Stimulated activated CD4-positive, alpha-beta T cell treated with anti-CD3 and anti-CD28 coated beads, Interleukin-12 subunit alpha, Interleukin-12 subunit beta, amount 100 ng/mL, for 4 hours (primary cell): ENCODE measurements around the gene ZSCAN20.

ENCODE experiments used
- DNase-seq: peaks from one replicate; pipeline ENCODE4 v3.0.0-alpha.2; 2020

ZSCAN20 gene

DNA sequence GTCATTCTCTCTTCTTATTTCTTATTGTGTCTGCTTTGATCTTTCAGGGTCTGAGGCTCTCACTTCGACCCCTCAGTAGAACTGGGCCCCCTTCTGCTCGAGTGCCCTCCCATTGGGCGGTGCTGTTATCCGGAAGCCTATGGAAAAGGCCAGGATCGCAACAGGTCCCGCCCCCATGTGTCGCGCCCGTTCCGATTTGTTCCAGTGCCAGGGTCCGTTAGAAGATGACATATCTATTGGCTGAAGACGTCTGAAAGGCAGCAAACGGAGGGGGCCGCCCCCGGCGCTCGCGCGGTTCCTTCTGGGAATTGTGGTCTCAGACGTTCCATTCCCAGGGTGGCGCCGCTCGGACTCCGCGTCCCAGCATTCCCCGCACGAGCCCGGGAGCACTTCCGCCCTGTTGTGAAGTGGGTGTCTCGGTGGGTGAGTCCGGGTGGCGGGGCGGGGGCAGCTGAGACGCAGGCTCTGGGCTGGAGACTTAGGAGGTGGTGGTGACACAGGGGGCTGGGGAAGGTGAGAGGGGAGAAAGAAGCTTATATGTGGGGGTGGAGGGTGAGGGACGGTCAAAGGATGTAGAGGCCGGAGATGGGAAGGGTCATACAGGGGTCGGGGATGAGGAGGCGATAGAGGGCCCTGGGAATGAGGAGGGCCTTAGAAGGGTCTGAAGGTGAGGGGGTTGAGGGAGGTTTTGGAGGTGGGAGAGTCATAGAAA, at the start of gene ZSCAN20:
Gene ZSCAN20, plus strand, starts transcription at position 377 of the 712 bp plus-strand sequence. CDS start 6,644 bp downstream, outside the sequence.
- DNase-seq, result peak; percentile 84

DNA sequence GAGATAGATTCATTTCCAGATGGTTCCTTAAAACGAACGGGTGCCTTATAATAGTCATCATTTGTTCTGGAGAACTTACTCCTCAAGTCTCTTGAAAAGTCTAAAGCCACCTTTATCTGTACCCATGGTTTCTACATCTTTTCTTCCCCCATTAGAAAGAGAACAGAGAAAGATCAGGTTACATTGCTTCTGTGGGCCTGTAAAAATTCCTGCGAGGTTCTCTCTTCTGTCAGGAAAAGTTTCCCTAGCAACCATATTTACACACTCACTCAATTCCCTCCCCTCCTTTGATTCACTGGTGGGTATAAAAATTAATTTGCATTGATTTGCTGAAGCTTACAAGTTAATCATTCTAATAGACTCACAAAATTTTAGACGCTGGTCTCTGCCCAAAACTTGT, 48.2 kb upstream of the ZSCAN20 start:
- no peak for DNase-seq

DNA sequence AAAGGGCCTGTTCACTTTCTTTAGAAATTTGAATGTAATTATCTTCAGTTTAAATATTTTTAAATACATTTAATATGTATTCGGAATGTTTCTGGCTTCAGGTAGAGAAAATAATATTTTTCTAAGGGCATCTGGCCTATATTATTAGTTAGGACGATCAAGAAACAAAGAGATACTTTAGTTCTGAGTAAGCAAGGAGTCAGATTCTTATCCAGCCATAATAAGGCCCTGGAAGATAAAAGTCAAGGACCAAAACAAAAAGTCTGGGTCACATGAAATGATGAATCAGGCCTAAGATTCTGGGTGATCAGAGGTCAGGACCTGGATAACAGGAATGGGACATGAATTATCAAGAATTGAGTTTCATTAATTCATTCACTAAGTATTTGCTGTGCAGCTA, 47.8 kb upstream of the ZSCAN20 start:
- no peak for DNase-seq

DNA sequence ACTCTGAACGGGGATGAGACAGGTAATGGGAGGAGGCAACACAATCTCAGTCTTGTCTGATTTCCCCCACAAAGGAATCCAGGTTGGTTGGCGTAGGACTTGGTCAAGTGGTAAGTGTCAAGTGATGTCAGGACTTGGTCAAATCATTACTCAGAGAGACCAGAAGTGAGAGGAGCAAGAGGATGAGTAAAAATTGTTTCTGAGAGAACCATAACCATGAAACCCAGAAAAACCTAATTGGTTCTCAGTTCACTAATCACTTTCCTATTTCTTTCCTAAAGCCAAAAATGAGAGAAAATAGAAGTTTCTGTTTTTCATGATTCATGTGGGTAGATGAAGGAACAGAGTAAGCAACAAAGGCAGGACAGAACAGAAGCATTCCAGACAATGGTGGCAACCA, 46.5 kb upstream of the ZSCAN20 start:
- no peak for DNase-seq

DNA sequence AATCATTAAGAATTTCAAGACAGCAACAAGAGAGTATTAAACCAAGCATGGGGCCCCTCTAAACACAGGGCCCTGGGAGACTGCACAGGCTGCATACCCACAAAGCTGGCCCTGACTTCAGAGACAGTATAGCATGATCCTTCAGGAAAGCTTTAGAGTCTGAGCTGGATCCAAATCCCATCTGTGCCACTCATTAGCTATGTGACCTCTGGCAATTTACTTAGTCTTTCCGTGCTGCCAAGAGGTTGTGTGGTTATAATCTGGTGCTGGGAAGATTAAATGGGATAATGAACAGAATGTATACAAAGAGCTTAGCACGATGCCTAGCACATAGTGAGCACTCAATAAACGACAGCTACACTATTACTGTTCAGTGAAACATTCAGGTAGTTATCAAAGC, 45.5 kb upstream of the ZSCAN20 start:
- DNase-seq, result no peak

DNA sequence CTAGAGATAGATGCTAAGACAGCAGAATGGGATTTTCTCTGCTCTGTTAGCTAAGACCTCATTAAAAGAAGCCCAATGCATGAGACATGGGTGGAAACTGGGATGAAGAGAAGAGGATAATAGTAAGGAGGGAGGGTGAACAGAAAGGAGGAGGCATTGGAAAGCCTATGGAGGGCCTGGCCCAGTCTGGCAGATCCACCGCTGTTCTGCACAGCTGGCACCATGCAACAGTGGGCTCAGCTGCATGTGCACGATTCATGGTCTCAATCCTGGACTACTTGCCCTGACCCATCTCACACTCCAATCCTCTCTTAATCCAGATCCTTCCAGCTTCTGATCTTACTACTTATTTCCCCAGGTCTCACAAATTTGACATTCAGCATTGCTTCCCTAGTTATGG, 43.8 kb upstream of the ZSCAN20 start:
- DNase-seq, result no peak

DNA sequence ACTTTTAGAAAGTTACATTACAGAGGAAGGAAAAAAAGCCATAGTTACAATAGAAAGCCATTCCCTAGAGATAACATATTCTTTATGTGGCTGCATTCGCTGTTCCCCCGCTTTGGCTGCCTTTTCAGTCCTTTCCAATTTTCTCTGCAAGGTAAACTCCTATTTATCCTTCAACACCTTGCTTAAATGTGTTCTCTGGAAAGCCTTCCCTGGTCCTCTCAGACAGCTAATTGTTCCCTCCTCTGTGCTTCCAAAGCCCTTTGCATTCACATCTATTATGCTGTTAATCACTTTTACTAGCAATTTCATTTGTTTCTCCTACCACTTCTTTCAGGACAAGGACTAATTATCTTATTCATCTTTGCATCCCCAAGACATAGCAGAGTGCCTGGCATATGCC, 43.1 kb upstream of the ZSCAN20 start:
- DNase-seq, result no peak

DNA sequence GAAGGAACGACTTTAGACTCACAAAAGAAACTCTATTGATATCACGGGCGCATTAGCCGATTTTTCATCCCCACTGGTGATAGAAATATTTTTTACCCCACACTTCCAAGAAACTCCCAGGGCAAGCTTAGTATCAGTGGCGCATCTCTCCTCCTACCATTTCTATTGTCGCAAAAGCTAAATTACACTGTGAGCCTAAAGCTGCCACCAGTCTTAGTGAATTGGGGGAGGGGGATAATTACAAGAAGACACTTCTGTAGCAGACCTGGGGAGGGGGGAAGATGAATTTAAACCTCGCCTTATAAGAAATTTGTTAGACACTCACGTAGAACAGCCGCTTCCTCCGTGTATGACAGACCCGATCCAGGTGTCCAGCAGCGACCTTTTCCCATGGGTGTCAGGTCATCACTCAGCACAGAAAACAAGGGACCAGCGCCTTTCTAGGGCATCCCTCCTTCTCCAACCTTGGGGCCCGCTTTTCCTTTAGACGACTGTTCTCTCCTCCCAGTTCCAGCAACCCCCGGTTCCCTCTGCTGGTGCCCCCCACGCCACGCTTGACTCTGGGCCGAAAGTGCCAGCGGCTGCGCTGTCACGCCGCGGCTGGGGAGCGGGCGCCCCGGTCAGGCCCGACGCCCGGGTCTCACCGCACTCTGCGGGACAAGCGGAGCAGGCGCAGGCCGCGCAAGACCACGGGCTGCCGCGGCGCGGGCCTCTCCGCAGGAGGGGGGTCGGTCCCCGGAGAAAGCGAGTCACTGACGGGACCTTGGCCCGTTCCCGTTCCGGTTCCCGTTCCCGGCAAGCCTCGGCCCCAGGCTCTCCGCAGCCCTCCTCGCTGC, 42.4 kb upstream of the ZSCAN20 start:
- DNase-seq, result peak; percentile 3

DNA sequence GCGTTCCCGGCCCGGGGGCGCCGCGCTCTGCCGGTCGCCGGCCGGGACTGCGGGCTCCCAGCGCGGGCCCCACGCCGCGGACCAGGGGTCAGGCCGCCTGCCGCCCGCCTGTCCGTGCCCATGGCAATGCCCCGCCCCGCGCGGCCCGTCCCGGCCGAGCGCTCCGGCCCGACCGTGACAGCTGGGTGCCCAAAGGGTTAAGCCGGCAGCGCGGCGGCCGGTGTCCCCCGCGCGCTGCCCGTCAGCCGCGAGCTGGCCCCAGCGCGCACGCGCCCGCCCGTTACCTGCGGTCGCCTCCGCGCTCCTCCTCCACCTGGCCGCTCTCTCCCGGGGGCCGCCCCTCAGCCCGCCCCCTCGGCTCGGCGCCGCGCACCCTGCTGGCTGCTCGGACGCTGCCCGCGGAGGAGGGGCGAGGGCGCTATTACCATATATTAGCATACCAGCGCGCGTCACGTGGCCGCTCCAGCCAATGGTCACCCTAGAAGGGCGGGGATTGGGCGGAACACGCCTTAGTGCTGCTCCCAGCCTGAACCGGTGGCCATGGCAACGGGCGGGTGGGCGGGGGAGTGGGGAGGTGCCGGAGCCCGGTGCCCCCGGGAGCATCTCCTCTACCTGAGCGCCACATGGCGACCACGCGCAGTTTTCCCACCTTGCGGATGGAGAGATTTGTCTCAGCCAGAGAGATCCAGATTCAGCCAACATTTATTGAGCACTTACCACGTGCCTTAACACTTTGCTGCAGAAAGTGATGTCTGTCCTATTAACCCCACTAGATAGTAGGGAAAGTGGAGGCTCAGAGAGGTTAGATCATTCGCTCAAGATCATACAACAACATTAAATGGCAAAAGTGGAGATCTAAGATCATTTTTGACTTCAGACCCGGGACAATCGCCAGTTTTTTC, 41.5 kb upstream of the ZSCAN20 start, which contains the start of gene PHC2:
Gene PHC2, minus strand, starts transcription at position 404 of the 902 bp plus-strand sequence. CDS start 55,556 bp downstream, outside the sequence.
- peak; percentile 90 for DNase-seq

DNA sequence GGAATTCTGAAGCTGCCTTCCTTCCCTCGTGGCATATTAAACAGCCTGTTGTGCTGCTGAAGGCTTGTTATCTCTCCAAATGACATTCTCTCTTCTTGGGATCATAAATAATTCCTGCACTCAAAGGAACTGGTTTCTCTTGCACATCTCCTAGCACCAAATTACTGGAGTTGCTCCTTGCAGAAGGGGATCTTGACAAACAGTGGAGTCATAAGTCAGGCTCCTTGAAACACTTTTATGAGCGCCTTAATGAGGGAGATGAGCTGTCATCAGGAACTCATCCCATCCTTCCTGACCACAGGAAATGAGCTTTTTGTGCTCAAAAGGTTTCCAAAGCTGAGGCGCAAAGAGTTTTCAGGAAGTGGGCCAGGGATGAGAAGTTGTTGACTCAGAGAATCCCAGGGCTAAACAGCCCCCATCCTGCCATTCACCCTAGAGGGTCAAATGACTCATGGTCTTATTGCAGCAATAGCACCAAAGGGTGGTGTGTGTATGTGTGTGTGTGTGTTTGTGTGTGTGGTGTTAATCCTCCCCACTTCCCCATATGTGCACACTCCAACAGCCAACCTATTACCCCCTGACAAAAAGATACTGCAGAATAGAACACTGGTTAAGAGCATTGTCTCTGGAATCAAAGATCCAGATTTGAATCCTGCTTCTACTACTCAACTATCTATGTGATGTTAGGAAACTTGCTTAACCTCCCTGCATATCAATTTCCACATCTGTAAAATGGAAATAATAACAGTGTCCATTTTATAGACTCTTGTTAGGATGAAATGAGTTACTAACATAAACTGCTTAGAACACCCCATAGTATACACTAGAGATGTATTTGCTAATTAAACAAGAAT, 38.7 kb upstream of the ZSCAN20 start:
- no peak for DNase-seq

DNA sequence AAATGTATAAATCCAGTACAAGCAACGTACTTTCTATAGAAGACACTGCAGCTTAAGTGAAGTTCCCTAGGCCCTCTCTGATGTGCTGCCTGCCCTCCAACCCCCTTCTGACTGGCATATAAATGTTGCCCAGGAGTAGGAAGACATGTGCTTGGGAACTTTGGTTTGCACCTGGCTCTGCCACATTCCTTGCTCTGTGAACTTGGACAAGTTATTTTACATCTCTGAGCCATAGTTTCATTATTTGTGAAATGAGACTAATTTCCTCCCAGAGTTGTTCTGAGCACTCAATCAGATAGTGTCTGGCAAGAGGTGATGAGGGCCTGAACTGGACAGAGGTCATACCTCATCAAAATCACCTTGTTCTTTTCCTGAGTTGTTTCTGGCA, 38.1 kb upstream of the ZSCAN20 start:
- DNase-seq, result no peak

DNA sequence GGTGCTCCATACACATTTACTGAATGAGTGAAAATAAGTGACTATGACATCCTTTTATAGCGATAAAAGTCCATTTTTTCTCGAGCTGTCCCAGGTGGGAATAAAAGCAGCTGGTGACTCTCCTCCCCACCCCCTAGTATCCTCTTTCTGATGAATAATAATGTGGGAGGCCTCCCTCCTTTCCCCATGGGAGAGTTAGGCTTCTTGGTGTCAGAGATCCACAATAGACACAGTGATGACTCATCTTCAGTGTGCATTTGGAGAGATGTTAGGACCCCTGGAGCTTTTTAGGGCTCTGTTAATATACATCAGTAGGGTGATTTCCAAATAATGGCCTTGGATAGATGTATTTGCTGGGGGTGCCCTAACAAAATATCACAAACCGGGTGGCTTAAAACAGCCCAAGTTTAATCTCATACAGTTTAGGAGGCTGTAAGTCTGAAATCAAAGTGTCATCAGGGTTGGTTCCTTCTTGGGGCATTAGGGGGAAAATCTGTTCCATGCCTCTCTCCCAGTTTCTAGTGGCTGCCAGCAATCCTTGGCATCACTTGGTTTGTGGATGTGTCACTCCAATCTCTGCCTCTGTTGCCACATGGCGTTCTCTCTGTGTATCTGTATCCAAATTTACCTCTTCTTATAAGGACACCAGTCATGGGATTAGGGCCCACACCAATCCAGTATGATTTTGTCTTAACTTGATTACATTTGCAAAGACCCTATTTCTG, 37.2 kb upstream of the ZSCAN20 start:
- DNase-seq, result no peak

DNA sequence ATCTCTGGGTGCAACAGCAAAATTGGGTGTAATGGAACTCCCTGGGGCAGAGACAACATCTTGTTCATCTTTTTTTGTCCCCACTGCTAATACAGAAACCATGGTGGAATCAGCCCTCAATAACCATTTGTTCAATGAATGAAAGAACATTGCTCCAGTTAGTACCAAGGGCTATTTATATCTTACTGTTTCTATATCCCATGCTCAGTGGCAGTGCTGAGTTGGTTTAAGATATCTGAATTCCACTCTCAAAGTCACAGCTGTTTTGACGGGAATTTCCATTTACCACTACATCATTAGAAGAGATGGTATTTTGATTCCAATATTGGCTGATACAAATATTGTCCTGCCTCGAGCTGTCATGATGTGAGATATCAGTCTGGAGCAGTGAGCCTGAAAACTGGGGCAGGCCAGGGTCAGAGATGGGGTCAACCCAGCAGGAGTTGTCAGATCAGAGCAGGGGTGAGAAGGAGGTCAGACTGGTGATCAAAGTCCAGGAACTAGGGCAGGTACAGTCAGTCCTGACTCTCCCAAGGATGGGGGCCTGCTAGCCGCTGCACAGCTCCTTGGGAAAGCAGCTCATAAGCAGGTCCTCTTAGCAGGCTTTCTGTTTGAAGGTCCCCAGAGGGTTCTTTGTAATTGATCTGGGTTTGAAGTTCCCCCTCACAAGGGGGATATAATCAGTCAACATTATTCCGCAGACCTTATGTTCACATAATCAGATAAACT, 35.7 kb upstream of the ZSCAN20 start:
- no peak for DNase-seq

DNA sequence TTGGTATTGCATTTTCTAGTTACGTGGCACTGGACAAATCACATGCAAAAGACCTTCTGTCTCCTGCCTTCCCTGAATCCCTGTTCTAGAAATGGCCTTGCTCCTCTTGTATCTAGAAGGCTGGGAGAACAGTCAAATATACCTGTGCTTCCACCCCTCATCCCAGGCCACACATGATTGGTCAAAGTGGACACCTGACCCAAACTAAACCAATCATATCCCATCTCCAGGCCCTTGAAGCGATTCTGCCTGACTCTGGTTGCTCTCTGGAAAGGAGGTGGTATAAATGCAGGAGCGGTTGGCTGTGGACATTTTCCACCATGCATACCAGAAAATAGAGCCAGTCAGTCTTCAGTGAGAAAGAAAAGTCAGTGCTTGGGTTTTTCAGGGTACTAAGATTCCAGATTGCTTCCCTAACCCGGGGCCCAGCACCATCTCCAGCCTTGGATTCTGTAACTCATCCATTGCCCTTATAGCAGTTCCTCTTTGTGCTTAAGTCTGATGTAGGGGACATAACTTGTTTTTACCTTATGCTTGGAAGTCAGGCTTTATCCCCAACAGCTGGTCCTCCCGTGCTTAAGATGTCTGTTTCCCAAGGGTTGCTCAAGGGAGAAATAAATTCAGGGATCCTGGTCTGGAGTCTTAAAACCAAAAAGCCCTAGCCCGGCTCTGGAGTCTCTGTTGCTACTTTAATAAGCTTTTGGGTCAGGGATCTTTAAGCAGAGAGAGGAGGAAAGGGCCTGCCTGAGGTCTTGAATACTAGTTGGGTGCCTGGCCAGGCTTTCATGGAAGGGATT, 33.9 kb upstream of the ZSCAN20 start:
- DNase-seq, result no peak

DNA sequence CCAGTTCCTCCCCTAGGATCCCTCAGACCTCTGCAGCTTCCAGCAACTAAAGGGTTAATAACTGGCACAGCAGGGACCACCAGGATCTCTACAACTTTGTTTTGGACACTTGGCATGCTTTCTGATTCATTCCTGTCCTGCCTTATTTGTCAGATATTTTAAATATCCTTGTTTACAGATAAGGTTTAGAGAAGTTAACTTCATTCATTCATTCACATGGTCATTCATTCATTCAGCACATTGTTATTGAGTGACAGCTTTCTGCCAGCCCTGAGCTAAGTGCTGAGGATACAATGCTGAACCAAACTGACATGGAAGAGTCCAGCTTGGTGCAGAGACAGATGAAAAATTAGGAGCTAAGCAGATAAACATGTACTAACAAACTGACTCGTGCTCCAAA, 32.8 kb upstream of the ZSCAN20 start:
- DNase-seq, result no peak

DNA sequence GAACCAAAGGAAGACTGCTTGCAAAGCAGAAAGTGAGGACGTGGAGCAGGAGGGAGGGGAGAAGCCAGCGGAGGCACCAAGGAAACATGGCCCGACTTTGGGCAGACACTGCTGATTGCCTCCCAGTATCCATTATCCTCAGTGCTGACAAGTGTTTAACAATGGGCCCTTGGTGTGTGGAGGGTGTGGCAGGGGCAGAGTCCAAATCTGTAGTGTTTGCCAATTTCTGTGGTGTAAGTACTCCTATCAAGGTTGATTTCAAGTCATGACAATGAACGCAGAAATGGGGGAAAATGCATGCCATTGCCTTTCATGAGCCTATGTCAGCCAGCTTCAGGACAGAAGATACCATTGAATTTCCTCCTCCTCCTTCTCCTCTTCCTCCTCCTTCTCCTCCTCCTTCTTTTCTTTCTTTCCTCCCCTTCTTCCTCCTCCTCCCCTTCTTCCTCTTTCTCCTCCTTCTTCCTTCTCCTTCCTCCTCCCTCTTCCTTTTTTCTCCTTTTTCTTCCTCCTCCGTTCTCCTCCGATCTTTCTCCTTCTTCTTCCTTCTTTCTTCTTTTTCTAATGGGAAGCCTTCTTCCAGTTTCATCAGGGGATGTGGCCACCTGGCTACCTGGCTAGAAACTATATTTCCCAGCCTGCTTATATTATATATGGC, 31.2 kb upstream of the ZSCAN20 start:
- DNase-seq, result no peak

DNA sequence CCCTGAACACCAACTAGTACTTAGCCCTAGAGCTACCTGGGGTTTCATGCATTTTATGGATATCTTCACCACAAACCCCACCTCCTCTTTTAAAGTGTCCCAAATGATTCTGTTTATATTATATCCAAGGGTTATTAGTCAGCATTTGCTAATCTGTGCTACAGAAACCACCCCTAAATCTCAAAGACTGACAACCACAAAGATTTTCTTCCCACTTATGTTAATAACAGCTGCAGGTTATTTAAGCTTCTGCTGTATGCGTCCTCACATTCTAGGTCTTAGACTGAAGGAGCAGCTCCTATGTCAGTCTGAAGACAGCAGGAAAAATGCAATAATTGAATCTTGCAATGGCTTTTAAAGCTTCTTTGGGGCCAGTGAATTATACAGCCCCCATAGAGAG, 30.3 kb upstream of the ZSCAN20 start:
- no peak for DNase-seq

DNA sequence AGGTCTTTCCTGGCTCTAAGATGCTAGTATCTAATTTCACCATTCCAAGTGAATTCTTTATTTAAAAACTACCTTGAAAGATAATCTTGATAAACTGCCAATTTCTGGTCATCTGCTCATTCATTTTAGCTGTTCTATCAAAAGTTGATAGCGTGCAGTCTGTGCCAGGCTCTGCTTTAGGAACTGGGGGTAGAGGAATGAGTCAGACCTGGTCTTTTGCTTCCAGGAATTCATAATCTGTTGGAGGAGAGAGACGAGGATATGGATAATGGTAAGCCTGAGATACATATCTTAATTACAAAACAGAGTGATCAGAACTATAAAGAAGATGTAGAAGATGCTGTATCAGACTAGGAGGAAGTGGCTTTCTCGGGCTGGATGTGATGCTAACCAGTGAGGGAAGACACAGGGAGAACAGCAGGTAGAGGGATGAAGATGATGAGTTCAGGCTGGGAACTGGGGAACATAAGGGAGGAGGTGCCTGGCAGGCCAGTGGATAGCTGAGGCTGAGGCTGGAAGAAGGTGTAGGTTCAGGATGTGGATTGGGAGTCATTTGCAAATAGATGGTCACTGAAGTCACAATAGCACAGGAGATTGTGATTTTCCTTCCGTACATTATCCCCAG, 29.3 kb upstream of the ZSCAN20 start:
- DNase-seq, result no peak

DNA sequence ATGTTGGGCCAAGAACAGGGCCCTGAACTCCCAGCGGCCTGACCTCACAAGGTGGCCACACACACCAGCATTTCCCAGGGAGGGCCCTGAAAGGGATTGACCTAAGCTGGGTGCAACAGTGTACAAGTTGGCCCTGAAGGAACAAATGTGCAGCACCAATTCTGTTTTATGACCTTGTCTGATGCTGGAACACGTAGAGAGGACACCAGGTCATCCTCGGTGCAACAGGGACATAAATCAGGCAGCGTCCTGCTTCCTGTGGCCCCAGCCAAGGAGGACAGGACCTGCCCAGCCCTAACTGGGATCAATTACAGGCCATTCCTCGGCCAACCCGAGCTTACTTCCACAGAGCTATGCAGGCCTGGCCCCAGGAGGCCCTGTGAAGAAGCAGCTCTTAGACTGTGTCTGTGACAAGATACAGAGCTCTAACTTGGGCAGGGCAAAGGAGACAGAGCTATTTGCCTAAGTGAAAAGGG, 28.7 kb upstream of the ZSCAN20 start:
- DNase-seq, result no peak
